ENCODE results near the gene SYK.

DNA sequence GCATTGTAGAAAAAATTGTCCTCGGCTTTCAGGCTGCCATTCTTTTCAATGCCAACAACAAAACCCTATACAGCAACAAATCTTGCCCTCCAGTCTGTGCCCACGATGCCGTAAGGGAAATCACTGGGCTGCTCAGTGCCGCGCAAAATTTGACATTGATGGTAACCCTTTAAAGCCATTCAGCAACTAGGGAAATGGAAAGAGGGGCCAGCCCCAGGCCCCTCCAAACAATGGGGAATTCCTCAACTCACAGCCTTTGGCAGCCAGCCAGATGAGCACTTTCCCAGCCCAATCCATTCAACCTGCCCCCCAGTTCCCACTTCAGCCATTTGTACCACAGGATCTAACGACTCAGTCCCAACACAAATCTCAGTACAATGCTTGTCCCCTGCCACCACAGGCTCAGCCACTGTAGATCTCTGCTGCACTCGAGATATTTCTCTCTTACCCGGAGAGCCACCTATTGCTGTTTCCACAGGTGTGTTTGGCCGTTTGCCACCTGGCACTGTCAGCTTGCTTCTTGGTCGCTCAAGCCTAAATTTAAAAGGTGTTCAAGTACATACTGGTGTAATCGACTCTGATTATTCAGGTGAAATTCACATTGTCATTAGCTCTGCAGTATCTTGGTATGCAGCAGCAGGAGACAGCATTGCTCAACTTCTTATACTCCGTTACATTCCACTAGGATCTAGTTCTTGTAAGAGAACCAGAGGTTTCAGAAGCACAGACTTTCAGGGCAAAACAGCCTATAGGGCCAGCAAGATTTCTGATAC lies 103.3 kb downstream of the SYK start:
- TF ChIP-seq, protein P1, sequence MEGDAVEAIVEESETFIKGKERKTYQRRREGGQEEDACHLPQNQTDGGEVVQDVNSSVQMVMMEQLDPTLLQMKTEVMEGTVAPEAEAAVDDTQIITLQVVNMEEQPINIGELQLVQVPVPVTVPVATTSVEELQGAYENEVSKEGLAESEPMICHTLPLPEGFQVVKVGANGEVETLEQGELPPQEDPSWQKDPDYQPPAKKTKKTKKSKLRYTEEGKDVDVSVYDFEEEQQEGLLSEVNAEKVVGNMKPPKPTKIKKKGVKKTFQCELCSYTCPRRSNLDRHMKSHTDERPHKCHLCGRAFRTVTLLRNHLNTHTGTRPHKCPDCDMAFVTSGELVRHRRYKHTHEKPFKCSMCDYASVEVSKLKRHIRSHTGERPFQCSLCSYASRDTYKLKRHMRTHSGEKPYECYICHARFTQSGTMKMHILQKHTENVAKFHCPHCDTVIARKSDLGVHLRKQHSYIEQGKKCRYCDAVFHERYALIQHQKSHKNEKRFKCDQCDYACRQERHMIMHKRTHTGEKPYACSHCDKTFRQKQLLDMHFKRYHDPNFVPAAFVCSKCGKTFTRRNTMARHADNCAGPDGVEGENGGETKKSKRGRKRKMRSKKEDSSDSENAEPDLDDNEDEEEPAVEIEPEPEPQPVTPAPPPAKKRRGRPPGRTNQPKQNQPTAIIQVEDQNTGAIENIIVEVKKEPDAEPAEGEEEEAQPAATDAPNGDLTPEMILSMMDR (IDR thresholded peaks at IDR 0.05): no peak
- TF ChIP-seq POLR2A (IDR thresholded peaks at IDR 0.05; ENCODE audit: low read depth) (no peak), POLR2AphosphoS5 (IDR thresholded peaks at IDR 0.05) (no peak), EP300 (IDR thresholded peaks at IDR 0.05) (no peak)
